ENCODE results near the gene UTS2R.
"Not testable (repeated sequence)": the region's sequence is repeated elsewhere in the genome, so short reads cannot be mapped to it uniquely, and the experiment has no call there.

Gene UTS2R

DNA sequence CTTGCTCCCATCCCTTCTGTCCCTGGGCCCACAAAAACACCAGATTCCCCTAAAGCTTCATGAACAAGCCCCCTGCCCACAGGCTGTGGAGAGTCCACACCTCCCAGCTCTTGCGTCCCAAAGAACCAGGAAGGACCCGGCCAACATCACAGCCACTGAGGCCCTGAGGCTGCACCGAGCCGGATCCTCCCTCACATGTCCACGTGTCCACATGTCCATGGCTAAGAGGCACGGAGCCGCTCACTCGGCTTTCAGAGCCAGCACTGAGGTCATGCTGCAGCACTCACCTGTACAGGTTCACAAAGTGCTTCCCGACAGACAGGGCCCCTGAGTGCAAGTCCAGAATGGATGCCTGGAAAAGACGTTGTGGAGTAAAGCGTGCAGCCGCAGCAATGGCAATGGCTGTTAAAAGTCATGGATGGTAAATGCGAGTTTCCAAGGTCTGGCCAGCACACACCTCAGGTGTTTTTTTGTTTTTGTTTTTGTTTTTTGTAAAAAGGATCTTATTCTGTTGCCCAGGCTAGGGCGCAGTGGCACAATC, 34.6 kb downstream of the UTS2R start:
- DNase-seq (ENCODE audit: low read depth in 2 of 2, low spot score in 1 of 2), result no peak

DNA sequence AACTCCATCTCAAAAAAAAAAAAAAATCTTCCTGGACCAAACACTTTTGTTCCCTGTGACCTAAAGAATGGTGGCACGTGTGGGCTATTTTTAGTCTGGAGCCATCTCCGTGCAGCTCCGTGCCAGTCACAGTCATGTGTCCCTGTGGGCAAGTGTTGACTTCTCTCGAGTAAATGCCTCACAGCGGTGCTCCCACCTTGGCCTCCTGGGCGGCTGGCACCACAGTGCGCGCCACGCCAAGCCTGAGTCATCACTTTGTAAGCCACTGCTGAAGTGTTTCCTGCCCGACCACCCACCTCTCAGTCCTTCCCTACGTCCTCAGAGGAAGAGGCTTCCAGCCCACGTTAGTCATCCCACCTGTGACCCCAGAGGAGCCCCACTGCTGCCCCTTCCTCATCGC, 35.7 kb downstream of the UTS2R start:
- no peak for DNase-seq (ENCODE audit: low read depth in 2 of 2, low spot score in 1 of 2)

DNA sequence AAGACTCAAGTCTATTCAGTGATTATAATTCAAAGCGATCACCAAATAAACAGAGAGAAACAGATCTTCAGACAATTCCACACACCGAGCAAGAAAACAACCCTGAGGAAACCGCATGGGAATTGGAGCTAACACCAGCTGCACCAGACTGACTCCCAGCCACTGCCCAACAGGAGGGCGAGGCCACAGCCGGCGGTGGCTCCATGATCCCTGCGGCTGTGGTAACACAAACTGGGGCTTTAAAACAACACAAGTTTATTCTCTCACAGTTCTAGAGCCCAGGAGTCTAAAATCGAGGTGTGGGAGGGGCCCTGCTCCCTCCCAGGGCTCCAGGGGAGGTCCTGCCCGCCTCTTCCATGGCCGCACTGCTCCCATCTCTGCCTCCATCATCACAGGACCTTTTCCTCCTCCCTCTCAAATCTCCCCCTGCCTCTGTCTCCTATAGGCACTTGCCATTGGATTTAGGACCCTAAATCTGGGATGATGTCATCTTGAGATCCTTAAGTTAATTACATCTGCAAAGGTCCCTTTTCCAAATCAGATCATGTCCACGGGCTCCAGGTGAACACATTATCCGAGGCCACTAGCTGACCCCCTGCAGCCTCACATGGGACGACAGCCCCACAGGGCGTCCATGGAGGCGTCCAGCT, 36.8 kb downstream of the UTS2R start:
- DNase-seq (ENCODE audit: low read depth in 2 of 2, low spot score in 1 of 2), result no peak

DNA sequence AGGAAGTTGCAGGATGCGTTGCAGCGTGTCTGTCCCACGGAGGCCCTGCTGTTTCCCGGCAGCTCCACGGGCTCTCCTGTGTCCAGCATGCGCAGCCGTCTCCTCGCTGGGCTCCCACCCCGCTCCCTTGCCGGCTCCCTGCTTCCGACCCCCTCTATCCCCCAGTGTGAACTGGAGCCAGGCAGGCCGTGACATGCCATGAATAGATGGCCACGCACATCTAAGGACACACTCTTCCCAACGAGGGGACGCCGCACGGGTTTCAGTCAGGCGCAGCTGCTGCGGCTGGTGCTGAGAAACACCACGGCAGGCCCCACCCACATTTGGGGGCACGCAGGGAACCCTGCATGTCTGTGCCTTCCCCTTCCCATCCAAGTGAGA, 37.4 kb downstream of the UTS2R start:
- DNase-seq (ENCODE audit: low read depth in 2 of 2, low spot score in 1 of 2), result no peak

DNA sequence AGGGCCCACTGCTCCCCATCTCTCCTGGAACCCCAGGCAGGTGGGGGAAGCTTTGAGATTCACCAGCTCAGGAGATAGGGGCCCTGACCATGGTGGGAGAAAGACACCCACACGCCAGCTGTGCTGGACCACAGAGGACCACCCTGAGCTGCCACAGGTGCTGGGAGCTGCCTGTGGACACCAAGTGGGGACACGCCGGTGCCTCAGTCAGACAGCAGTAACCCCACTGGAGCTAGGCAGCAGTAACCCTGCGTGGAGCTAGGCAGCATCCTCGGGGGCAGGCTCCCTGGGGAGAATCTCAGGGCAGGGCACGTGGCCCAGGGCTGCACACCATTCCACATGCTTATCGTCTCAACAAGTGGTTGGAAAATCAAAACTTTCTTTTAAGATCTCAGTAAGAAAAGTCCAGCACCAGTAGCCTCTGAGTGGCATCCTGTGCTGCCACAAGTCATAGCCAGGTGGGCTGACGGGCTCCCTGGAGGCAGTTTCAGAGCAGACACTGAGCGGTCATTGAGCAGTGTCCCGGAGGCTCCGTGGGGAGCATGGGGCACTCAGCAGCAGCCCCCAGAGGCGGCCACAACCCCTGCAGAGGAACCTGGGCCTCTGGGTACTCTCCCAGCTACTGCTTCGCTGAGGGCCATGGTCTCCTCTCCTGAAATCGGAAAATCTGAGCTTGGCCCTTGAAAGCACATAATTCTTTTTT, 38.6 kb downstream of the UTS2R start:
- DNase-seq (ENCODE audit: low read depth in 2 of 2, low spot score in 1 of 2), result no peak

DNA sequence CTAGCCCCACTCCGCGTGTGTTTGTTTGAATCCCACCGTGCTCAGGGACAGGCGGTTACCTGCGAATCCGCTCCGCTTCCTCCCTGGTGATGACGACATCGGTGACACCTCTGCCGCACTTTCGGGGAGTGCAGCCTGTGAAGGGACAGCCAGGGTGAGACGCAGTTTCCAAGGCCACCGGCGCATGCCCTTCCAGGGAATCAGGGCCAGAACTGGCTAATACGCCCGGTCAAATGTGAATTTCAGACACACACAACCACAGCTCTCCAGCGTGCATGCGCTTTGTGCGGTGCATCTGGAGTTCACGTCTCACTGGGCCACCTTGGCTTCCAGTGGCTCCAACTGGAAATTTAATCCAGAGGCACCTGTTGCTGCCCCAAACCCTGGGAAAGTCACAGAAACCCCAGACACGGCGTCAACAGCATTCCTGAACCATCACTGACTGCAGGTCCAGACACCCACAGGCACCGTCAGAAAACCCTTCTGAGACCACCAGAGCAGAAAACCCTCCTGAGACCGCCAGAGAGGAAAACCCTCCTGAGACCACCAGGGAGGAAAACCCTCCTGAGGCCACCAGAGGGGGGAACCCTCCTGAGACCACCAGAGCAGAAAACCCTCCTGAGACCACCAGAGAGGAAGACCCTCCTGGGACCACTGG, 40.0 kb downstream of the UTS2R start:
- no peak for DNase-seq (ENCODE audit: low read depth in 2 of 2, low spot score in 1 of 2)

DNA sequence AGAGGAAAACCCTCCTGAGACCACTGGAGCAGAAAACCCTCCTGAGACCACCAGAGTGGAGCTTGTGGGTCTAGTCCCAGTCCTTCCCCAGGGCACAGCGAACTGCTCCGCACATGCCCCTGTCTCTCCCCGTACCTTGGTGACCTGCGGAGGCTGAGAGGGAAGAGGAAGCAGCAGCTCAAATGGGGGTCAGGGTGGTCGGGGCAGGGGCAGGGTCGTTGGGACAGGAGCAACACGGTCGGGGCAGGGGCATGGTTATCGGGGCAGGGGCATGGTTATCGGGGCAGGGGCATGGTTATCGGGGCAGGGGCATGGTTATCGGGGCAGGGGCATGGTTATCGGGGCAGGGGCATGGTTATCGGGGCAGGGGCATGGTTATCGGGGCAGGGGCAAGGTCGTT, 40.5 kb downstream of the UTS2R start:
- not testable (repeated sequence) for DNase-seq (ENCODE audit: low read depth in 2 of 2, low spot score in 1 of 2)

DNA sequence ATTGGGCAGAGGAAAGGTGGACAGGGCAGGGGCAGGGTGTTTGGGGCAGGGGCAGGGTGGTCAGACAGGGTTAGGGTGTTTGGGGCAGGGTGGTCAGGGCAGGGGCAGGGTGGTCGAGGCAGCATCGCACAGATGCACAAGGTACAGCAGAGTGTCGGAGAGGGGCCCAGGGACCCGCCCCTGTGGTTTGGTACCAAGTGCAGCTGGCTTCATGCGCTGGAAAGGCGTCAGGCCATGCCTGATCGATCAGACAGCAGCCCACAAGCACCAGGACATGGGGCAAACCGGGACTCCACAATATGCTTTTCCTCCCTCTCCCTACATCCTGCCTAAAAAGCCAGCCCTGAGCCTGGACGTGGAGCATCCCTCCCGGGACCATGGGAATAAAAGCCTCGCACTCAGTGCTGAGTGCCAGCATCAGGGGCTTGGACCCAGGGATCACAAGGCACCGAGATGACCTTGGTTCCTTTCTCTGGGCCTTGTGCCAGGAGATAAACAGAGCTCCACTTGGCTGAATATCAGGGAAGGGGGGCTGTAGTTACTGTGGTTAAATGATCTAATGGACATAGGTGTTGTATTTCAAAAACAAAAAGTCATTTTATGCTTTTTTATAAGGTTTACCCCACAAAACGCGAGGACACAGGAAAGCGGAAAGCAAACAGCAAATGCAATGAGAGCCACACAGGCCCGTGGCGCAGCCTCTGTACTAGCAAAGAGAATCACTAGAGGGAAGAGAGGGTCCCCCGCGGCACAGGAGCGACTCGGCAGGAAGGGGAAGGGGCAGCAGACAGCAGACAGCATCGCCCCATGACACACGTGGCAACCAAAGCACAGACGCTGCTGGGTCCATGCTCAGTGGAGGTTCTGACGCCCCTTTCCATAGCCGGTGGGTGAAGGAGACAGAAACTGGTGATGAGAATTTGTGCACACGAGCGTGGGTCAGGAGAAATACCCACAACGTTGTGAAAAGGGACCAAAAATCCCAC, 41.3 kb downstream of the UTS2R start:
- DNase-seq (ENCODE audit: low read depth in 2 of 2, low spot score in 1 of 2), result no peak

DNA sequence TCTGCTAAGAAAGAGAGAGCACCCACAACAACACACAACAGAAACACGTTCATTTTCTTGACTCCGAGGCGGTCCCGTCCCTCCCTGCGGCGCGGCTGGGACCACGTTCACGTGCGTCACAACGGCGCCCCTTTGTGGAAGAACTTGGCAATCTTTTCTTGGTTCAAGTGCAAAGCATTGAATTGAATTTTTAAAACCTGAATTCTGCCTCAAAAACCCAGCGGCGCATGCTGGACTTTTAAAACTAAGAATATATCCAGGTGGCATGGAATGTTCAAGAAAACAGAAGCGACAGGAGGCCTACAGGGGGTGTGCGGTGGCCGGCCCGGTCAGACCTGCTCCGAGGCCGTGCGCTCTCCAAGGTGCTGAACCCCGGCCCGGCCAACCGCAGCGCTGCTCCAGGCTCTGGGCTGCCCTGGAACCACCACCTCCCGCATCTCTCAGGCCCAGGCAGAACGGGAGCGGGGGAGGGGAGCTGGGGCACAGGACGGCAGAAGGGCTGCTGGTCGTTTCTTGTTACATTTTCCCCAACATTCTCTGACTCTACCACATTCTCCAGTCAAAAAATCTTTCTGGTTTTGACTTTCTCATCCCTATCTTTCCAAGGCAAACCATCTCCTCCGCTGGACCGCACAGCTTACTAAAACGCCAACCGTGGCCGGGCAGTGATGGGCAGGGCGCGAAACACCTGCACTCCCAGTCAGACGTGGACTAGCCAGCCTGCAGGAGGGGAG, 43.1 kb downstream of the UTS2R start:
- peak; percentile 19 to 49 for DNase-seq (ENCODE audit: low read depth in 2 of 2, low spot score in 1 of 2)

DNA sequence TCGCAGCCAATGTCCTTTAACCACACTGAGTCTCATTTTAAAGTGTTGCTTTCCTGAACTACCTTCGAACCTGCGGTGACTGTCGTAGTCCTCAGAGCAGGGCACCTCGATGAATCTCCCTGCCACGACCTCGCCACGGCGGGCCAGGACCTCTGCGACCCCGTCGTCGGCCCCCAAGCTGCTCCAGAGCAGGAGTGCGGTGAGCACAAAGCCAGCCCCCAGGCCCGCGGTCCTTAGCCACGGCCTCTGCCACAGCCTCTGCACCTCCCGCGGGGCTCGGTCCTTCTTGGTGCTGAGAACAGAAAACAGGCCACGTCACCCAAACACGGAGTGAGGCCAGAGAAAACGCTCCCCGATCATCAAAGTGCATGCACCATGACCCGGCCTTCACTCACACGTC, 43.8 kb downstream of the UTS2R start:
- no peak for DNase-seq (ENCODE audit: low read depth in 2 of 2, low spot score in 1 of 2)

DNA sequence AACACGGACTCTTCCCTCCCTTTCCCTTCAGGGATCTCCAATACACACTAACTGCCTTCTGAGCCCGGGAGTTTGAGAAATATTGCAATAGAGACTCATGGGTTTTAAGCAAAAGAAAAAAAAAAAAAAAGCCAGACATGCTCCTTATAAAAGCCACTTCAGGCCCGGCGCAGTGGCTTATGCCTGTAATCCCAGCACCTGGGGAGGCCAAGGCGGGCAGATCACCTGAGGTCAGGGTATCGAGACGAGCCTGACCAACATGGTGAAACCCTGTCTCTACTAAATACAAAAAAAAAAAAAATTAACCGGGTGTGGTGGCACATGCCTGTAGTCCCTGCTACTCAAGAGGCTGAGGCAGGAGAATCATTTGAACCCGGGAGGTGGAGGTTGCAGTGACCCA, 44.2 kb downstream of the UTS2R start:
- DNase-seq (ENCODE audit: low read depth in 2 of 2, low spot score in 1 of 2), result no peak

DNA sequence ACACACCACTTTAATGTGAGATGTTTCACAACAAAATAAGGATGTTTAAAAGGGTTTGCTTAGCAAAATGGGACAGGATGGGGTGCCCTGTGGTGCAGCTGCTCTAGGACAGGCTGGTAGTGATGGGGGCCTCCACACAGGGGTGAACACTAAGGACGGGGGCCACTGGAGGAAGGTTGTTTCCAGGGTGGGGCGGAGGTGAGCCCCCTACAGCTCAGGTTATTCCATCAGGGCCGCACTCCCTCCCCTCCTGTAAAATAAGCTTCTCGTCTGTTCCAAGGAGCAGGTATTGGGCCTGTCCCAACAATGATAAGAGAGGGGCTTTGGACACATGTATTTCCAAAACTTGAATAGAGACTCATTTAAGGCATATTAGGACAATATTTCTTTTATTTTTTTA, 44.7 kb downstream of the UTS2R start:
- no peak for DNase-seq (ENCODE audit: low read depth in 2 of 2, low spot score in 1 of 2)

DNA sequence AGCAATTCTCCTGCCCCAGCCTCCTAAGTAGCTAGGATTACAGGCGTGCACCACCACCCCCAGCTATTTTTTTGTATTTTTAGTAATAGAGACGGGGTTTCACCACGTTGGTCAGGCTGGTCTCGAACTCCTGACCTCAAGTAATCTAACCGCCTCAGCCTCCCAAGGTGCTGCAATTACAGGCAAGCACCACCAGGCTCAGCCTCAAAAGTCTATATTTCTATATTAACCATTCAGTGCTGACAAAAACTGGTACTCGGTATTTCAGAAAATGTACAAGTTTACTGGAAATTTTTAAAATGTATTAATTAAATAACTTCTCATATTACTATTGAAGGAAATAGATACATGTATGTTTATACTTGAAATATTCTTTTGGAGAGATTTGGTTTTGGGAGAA, 45.2 kb downstream of the UTS2R start:
- DNase-seq (ENCODE audit: low read depth in 2 of 2, low spot score in 1 of 2), result no peak

DNA sequence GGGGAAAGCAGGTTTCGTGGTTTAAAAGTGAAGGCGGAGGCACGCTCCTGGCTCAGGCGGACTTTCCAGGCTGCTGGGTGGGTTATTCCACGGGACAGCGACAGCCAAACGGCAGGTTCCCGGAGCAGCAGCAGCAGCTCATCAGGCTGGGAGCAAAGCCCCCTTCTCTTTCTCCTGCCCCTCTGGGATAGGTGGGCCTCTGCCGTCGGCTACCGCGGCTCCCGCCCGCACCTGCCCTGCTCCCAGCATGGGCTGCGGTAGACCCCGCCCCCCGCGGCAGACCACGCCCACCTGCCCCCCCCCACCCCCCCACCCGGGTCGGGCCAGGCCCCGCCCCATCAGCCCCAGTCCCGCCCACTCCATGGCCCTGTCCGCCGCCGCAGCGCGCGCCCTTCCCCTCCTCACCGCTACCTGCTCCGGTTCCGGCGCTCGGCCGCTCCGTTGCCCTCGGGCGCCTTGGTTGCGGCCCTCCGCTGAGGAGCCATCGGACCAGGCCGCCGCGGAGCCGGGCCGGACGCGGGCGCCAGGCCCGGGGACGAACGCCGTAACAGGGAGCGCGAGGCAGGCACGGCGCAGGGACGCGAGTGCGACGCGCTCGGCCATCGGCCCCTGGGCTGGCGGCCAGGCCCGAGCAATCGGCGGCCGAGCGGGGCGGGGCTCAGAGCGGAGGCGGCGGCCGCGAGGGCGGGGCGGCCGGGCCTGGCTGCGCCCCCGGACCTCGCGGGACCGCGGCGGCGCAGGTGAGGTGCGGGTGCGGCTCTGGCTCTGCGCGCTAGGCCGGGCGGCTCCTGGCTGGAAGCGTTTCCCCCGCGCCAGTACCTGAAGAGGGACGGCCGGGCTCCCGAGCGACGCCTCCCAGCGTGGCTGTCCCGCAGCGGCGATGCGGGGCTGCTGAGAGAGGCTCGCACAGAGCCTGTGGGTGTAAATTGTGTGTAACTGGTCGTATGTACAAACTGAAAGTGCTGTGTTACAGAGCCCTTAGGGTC, 46.7 kb downstream of the UTS2R start, which contains the start of the genes HEXD and OGFOD3:
HEXD (plus strand) TSS at position 347 of the 986 bp plus-strand sequence. CDS start 1,453 bp downstream, outside the sequence.
OGFOD3 (minus strand) TSS at position 586 of the 986 bp plus-strand sequence; CDS start at position 485, 101 bp downstream.
- DNase-seq (ENCODE audit: low read depth in 2 of 2, low spot score in 1 of 2), result peak; percentile 64 to 68

DNA sequence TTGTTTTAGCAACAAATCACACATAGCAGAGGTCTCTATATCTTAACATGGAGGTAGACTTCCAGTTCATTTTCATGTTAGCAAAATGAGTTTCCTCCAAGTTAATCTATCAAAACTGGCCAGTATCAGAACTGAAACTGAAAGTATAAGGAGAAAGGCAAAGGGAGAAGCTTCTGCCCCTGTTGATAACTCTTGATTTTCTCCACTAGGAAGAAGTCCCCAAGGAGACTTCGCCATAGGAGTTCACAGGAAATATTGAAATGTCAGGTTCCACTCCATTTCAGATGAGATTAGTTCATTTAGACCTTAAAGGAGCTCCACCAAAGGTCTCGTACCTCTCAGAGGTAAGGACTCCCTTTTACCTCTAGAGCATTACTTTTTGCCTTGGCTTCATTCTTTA, 48.0 kb downstream of the UTS2R start:
- DNase-seq (ENCODE audit: low read depth in 2 of 2, low spot score in 1 of 2), result no peak

DNA sequence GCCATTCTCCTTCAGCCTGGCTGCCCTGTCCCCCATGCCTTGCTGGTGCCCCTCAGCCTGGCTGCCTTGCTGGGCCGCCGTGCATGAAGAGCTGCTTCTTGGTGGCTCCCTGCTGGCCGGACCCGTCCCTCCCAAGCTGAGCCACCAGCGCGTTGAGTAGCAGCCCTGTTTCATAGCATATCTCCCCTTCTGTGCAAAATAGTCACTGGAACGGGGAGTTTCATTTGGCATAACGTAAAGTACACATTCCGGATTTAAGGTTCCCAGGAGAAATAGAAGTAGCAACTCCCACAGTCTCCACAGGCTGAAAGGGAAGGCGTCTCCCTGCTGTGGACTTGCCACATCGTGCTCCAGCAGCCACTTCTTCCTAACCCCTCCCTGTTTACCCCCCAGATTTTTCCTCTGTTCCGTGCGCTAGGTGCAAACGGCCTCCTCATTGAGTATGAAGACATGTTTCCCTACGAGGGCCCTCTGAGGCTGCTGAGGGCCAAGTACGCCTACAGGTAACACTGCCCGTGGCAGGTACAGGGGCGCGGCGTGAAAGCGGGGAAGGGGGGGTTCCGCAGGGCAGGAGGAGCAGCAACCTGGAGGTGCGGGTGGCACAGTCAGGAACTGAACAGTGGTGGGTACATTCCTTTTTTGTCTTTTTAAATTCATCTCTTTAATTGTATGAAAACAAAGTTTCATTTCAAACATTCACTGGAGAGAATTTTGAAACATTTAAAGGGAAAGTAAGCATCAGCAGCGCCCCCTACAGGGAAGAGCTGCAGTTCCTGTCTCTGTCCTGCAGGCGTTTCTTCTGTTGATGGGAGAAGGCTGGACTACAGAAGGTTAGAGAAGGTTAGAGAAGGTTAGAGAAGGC, 52.7 kb downstream of the UTS2R start:
- DNase-seq (ENCODE audit: low read depth in 2 of 2, low spot score in 1 of 2), result peak in 1 of 2 donors; percentile 27

DNA sequence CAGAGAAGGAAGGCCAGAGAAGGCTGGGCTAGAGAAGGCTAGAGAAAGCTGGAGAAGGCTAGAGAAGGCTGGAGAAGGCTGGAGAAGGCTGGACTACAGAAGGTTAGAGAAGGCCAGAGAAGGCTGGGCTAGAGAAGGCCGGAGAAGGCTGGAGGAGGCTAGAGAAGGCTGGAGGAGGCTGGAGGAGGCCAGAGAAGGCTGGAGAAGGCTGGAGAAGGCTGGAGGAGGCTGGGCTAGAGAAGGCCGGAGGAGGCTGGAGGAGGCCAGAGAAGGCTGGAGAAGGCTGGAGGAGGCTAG, 53.2 kb downstream of the UTS2R start:
- no peak for DNase-seq (ENCODE audit: low read depth in 2 of 2, low spot score in 1 of 2)
